Naive thymus-derived CD4-positive, alpha-beta T cell (primary cell): ENCODE data around the gene CAV3. TPM values are rescaled to one million over a fixed set of nuclear protein-coding genes. Genes with fewer than 3 reads are reported as not detected.

Source experiments
- ATAC-seq: fragments of 150-1000 bp; cut with Tn5 transposase; 2 replicates; pipeline ENCODE4 v1.10.0; 2021; ENCODE audit warnings: mild to moderate bottlenecking, moderate library complexity
- CTCF ChIA-PET: fragments of 350-600 bp; sonication (Branson Sonifier 250); formaldehyde crosslinking; loops from one replicate; lab custom pipeline; 2021; ENCODE audit warnings: antibody characterized with exemption; lab: Charles Lee
- POLR2A ChIA-PET: fragments of 350-600 bp; sonication (Branson Sonifier 250); formaldehyde crosslinking; loops from one replicate; lab custom pipeline; 2021; ENCODE audit warnings: antibody characterized with exemption, inconsistent platforms; lab: Charles Lee
- DNase-seq, 9 donors: peaks; one replicate each; pipeline versions ENCODE4 v3.0.0 to v3.0.0-alpha.2; 2020 to 2022; ENCODE audit warnings: mixed read lengths in 1 of 9
- H3K27ac ChIP-seq: one replicate; pipeline ENCODE4 v1.7.0; 2013; ENCODE audit warnings: mild to moderate bottlenecking, low read depth, low read length, moderate library complexity
- H3K27me3 ChIP-seq, 2 donors: one replicate each; pipeline ENCODE4 v1.7.0; 2013; ENCODE audit warnings: low read length in 2 of 2, mild to moderate bottlenecking in 2 of 2, moderate library complexity in 2 of 2; ENCODE audit not compliant: control insufficient read depth in 2 of 2, insufficient read depth in 2 of 2
- H3K36me3 ChIP-seq, 3 experiments: 1 replicate in 2 of 3; 2 replicates in 1 of 3; pipeline ENCODE4 v1.7.0; 2013; ENCODE audit warnings: low read length in 3 of 3, mild to moderate bottlenecking in 3 of 3, moderate library complexity in 1 of 3; ENCODE audit not compliant: insufficient read depth in 3 of 3, control insufficient read depth in 2 of 3
- H3K4me1 ChIP-seq, 2 donors: one replicate each; pipeline ENCODE4 v1.7.0; 2013; ENCODE audit warnings: low read length in 2 of 2, mild to moderate bottlenecking in 2 of 2, moderate library complexity in 1 of 2; ENCODE audit not compliant: control insufficient read depth in 2 of 2, insufficient read depth in 2 of 2
- H3K4me3 ChIP-seq: 2 replicates; pipeline ENCODE4 v1.7.0; 2013; ENCODE audit warnings: mild to moderate bottlenecking, low read length
- H3K9me3 ChIP-seq, 3 experiments: 1 replicate in 2 of 3; 2 replicates in 1 of 3; pipeline ENCODE4 v1.7.0; 2013; ENCODE audit warnings: low read length in 3 of 3; ENCODE audit not compliant: control insufficient read depth in 2 of 3
- H3K27ac Mint-ChIP-seq, 9 donors: one replicate each; pipeline ENCODE4 v1.8.0; 2020 to 2022; ENCODE audit warnings: mixed read lengths in 9 of 9, mild to moderate bottlenecking in 8 of 9, moderate library complexity in 5 of 9, inconsistent platforms in 2 of 9
- H3K27me3 Mint-ChIP-seq, 5 donors: one replicate each; pipeline ENCODE4 v1.8.0; 2021 to 2022; ENCODE audit warnings: mixed read lengths in 5 of 5, mild to moderate bottlenecking in 1 of 5
- H3K36me3 Mint-ChIP-seq, 5 donors: one replicate each; pipeline ENCODE4 v1.8.0; 2020 to 2022; ENCODE audit warnings: mixed read lengths in 5 of 5, mild to moderate bottlenecking in 3 of 5, inconsistent platforms in 1 of 5
- H3K4me1 Mint-ChIP-seq, 7 donors: one replicate each; pipeline ENCODE4 v1.8.0; 2020 to 2022; ENCODE audit warnings: mixed read lengths in 7 of 7, mild to moderate bottlenecking in 3 of 7, inconsistent platforms in 1 of 7
- H3K4me3 Mint-ChIP-seq, 10 donors: one replicate each; pipeline ENCODE4 v1.8.0; 2020 to 2022; ENCODE audit warnings: mild to moderate bottlenecking in 10 of 10, mixed read lengths in 10 of 10, moderate library complexity in 6 of 10, inconsistent platforms in 2 of 10
- H3K9me3 Mint-ChIP-seq, 11 donors: one replicate each; pipeline ENCODE4 v1.8.0; 2020 to 2022; ENCODE audit warnings: mixed read lengths in 11 of 11, mild to moderate bottlenecking in 4 of 11, inconsistent platforms in 1 of 11, moderate library complexity in 1 of 11
- intact Hi-C, 2 donors: fragments of 100-400 bp; cut with micrococcal nuclease; formaldehyde crosslinking; loops; one replicate each; pipeline ENCODE4 v1.15.1; 2023
- polyA plus RNA-seq, 2 donors: library from polyadenylated mRNA; unstranded; fragments of 300-500 nt; fragmentation: Illumina TruSeq; gene quantifications; one replicate each; pipeline ENCODE4 v1.2.3, GENCODE V29; 2021
- total RNA-seq, 6 experiments: library from RNA in 5 of 6; stranded (reverse) in 5 of 6; gene quantifications; 1 replicate in 5 of 6; 2 replicates in 1 of 6; pipeline ENCODE4 v1.2.3 and lab custom pipeline; 2021 to 2026

The CAV3 gene
- total and polyA plus RNA-seq, 7 experiments from 2014 or later = not detected

GRCh38 chr3:8734137-8734878 lies 706 bp downstream of the CAV3 start:
- Mint-ChIP-seq H3K27ac (no peak overlapping the region), H3K9me3 (peaks cover 0 to 8% (median 0%) of the 10 kb centered on the region in 11 donors), H3K4me1 (no peaks in the 10 kb centered on the region), H3K27me3 (peaks cover 3 to 25% (median 20%) of the 10 kb centered on the region in 5 donors), H3K36me3 (no peaks in the 10 kb centered on the region), H3K4me3 (no peak overlapping the region)
- Histone ChIP-seq H3K9me3 (no peaks in the 10 kb centered on the region), H3K4me3 (no peak overlapping the region), H3K27me3 (no peaks in the 10 kb centered on the region), H3K27ac (no peak overlapping the region), H3K4me1 (no peaks in the 10 kb centered on the region), H3K36me3 (no peaks in the 10 kb centered on the region)
- CTCF ChIA-PET = no interaction called here
- ATAC-seq (no peak), DNase-seq (no peak)
- POLR2A ChIA-PET = no interaction called here
- intact Hi-C loops = no loop called here

- Mint-ChIP-seq H3K4me1 (no peaks in the 10 kb centered on the region), H3K27me3 (peaks cover 3 to 25% (median 20%) of the 10 kb centered on the region in 5 donors), H3K27ac (no peak overlapping the region), H3K36me3 (no peaks in the 10 kb centered on the region), H3K9me3 (peaks cover 0 to 5% (median 0%) of the 10 kb centered on the region in 11 donors), H3K4me3 (no peak overlapping the region)
- H3K27me3 ChIP-seq = no peaks in the 10 kb centered on the region
- ATAC-seq (no peak), DNase-seq (no peak)
- no peak overlapping the region for H3K4me3 ChIP-seq
- intact Hi-C loops = no loop called here
- CTCF ChIA-PET = no interaction called here
- no peaks in the 10 kb centered on the region for H3K4me1 ChIP-seq
- no peaks in the 10 kb centered on the region for H3K36me3 ChIP-seq
- no peaks in the 10 kb centered on the region for H3K9me3 ChIP-seq
- POLR2A ChIA-PET = no interaction called here
- no peak overlapping the region for H3K27ac ChIP-seq
These were observed 1.3 kb downstream of the CAV3 start for GRCh38 chr3:8734908-8735307.

GRCh38 chr3:8736436-8736835 lies 2.8 kb downstream of the CAV3 start:
- intact Hi-C loops = no loop called here
- H3K27ac Mint-ChIP-seq = no peak overlapping the region
- no peak overlapping the region for H3K4me3 Mint-ChIP-seq
- H3K36me3 ChIP-seq = no peaks in the 10 kb centered on the region
- ATAC-seq = no peak
- no peak overlapping the region for H3K27ac ChIP-seq
- peaks cover 3 to 20% (median 11%) of the 10 kb centered on the region in 5 donors for H3K27me3 Mint-ChIP-seq
- CTCF ChIA-PET = no interaction called here
- no peaks in the 10 kb centered on the region for H3K4me1 Mint-ChIP-seq
- no peaks in the 10 kb centered on the region for H3K27me3 ChIP-seq
- no peaks in the 10 kb centered on the region for H3K4me1 ChIP-seq
- peaks cover 0 to 4% (median 0%) of the 10 kb centered on the region in 11 donors for H3K9me3 Mint-ChIP-seq
- no peak for DNase-seq
- H3K4me3 ChIP-seq = no peak overlapping the region
- H3K36me3 Mint-ChIP-seq = no peaks in the 10 kb centered on the region
- no peaks in the 10 kb centered on the region for H3K9me3 ChIP-seq
- POLR2A ChIA-PET = no interaction called here

GRCh38 chr3:8737301-8737700 lies 3.7 kb downstream of the CAV3 start:
- Histone ChIP-seq H3K4me1 (no peaks in the 10 kb centered on the region), H3K27me3 (no peaks in the 10 kb centered on the region), H3K4me3 (no peak overlapping the region), H3K27ac (no peak overlapping the region), H3K9me3 (no peaks in the 10 kb centered on the region), H3K36me3 (no peaks in the 10 kb centered on the region)
- CTCF ChIA-PET = no interaction called here
- ATAC-seq (no peak), DNase-seq (no peak)
- peaks cover 0 to 4% (median 0%) of the 10 kb centered on the region in 11 donors for H3K9me3 Mint-ChIP-seq
- H3K27me3 Mint-ChIP-seq = peaks cover 5 to 28% (median 15%) of the 10 kb centered on the region in 5 donors
- POLR2A ChIA-PET = no interaction called here
- no peak overlapping the region for H3K4me3 Mint-ChIP-seq
- no peaks in the 10 kb centered on the region for H3K36me3 Mint-ChIP-seq
- intact Hi-C loops = no loop called here
- H3K4me1 Mint-ChIP-seq = no peaks in the 10 kb centered on the region
- H3K27ac Mint-ChIP-seq = no peak overlapping the region

GRCh38 chr3:8737823-8738222 lies 4.2 kb downstream of the CAV3 start:
- Histone ChIP-seq H3K4me1 (no peaks in the 10 kb centered on the region), H3K4me3 (no peak overlapping the region), H3K36me3 (no peaks in the 10 kb centered on the region), H3K27ac (no peak overlapping the region), H3K27me3 (no peaks in the 10 kb centered on the region), H3K9me3 (no peaks in the 10 kb centered on the region)
- Mint-ChIP-seq H3K27ac (no peak overlapping the region), H3K9me3 (peaks cover 0 to 3% (median 0%) of the 10 kb centered on the region in 11 donors), H3K4me1 (no peaks in the 10 kb centered on the region), H3K4me3 (no peak overlapping the region), H3K36me3 (no peaks in the 10 kb centered on the region), H3K27me3 (peaks cover 4 to 28% (median 13%) of the 10 kb centered on the region in 5 donors)
- intact Hi-C loops = no loop called here
- CTCF ChIA-PET = no interaction called here
- DNase-seq (no peak), ATAC-seq (no peak)
- POLR2A ChIA-PET = no interaction called here

- Histone ChIP-seq H3K9me3 (no peaks in the 10 kb centered on the region), H3K4me3 (no peak overlapping the region), H3K27me3 (no peaks in the 10 kb centered on the region), H3K4me1 (no peaks in the 10 kb centered on the region), H3K27ac (no peak overlapping the region), H3K36me3 (no peaks in the 10 kb centered on the region)
- Mint-ChIP-seq H3K36me3 (no peaks in the 10 kb centered on the region), H3K9me3 (peaks cover 0 to 3% (median 0%) of the 10 kb centered on the region in 11 donors), H3K4me3 (no peak overlapping the region), H3K4me1 (no peaks in the 10 kb centered on the region), H3K27ac (no peak overlapping the region), H3K27me3 (peaks cover 4 to 28% (median 13%) of the 10 kb centered on the region in 5 donors)
- intact Hi-C loops = no loop called here
- ATAC-seq (no peak), DNase-seq (no peak)
- ChIA-PET CTCF (no interaction called here), POLR2A (no interaction called here)
These were observed 5.0 kb downstream of the CAV3 start for GRCh38 chr3:8738639-8739038.
